ENCODE results near the gene MYL11.
"Not testable (repeated sequence)": the region's sequence is repeated elsewhere in the genome, so short reads cannot be mapped to it uniquely, and the experiment has no call there.

DNA sequence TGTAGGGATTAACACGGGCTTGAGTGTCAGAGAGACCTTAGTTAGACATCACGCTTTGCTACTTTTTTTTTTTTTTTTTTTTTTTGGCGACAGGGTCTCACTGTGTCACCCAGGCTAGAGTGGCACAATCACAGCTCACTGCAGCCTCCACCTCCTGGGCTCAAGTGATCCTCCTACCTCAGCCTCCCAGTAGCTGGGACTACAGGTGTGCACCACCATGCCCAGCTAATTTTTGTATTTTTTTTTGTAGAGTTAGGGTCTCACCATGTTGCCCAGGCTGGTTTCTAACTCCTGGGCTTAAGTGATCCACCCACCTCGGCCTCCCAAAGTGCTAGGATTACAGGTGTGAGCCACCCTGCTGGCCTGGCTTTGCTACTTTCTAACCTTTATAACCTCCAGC lies 22.0 kb downstream of the MYL11 start:
- not testable (repeated sequence) for TF ChIP-seq MAZ (IDR thresholded peaks at IDR 0.05; ENCODE audit: borderline replicate concordance, low read depth, low read length); POLR2A (IDR thresholded peaks at IDR 0.05; ENCODE audit: low read length); EHMT2 (IDR thresholded peaks at IDR 0.05; ENCODE audit: low read depth); BHLHE40 (IDR thresholded peaks at IDR 0.05; ENCODE audit: low read depth, low read length); SREBF2 (IDR thresholded peaks at IDR 0.05); KDM1A (IDR thresholded peaks at IDR 0.05; ENCODE audit: low read depth); GATA3 (IDR thresholded peaks at IDR 0.05; ENCODE audit: borderline replicate concordance); MYC (IDR thresholded peaks at IDR 0.05; ENCODE audit: borderline replicate concordance, low read length); SMC3 (IDR thresholded peaks at IDR 0.05); CBX8 (IDR thresholded peaks at IDR 0.05)
- TF ChIP-seq, protein P1, sequence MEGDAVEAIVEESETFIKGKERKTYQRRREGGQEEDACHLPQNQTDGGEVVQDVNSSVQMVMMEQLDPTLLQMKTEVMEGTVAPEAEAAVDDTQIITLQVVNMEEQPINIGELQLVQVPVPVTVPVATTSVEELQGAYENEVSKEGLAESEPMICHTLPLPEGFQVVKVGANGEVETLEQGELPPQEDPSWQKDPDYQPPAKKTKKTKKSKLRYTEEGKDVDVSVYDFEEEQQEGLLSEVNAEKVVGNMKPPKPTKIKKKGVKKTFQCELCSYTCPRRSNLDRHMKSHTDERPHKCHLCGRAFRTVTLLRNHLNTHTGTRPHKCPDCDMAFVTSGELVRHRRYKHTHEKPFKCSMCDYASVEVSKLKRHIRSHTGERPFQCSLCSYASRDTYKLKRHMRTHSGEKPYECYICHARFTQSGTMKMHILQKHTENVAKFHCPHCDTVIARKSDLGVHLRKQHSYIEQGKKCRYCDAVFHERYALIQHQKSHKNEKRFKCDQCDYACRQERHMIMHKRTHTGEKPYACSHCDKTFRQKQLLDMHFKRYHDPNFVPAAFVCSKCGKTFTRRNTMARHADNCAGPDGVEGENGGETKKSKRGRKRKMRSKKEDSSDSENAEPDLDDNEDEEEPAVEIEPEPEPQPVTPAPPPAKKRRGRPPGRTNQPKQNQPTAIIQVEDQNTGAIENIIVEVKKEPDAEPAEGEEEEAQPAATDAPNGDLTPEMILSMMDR (IDR thresholded peaks at IDR 0.05): not testable (repeated sequence)
- TF ChIP-seq, protein P2, sequence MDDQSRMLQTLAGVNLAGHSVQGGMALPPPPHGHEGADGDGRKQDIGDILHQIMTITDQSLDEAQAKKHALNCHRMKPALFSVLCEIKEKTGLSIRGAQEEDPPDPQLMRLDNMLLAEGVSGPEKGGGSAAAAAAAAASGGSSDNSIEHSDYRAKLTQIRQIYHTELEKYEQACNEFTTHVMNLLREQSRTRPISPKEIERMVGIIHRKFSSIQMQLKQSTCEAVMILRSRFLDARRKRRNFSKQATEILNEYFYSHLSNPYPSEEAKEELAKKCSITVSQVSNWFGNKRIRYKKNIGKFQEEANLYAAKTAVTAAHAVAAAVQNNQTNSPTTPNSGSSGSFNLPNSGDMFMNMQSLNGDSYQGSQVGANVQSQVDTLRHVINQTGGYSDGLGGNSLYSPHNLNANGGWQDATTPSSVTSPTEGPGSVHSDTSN (IDR thresholded peaks at IDR 0.05): not testable (repeated sequence)
